HG03460 (cell line): ENCODE results near the gene LTBP2.

Source experiments
- ATAC-seq: cut with Tn5 transposase; IDR thresholded peaks from one replicate; pipeline ENCODE4 v1.9.1; 2021; ENCODE audit not compliant: unreplicated experiment

LTBP2 gene

DNA sequence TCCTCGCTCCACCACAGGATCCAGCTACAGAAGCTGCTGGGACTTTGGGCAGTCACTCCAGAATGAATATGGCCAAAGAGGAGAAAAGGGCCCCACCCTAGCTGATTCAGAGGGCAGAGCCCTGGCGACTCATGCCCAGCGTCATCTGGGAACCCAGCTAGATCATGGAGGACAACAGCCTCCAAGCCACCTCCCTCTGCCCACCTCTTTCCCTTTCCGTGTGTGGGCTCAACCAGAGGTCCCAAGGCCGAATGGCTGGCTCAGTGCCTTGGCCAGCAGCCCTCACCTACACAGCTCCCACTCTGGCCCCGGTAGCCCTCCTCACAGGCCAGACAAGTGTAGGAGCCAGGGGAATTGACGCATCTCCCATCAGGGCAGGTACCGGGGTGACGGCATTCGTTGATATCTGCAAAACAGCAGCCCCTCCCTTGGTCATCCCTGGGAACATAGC lies 101.1 kb downstream of the LTBP2 start:
- no peak for ATAC-seq

DNA sequence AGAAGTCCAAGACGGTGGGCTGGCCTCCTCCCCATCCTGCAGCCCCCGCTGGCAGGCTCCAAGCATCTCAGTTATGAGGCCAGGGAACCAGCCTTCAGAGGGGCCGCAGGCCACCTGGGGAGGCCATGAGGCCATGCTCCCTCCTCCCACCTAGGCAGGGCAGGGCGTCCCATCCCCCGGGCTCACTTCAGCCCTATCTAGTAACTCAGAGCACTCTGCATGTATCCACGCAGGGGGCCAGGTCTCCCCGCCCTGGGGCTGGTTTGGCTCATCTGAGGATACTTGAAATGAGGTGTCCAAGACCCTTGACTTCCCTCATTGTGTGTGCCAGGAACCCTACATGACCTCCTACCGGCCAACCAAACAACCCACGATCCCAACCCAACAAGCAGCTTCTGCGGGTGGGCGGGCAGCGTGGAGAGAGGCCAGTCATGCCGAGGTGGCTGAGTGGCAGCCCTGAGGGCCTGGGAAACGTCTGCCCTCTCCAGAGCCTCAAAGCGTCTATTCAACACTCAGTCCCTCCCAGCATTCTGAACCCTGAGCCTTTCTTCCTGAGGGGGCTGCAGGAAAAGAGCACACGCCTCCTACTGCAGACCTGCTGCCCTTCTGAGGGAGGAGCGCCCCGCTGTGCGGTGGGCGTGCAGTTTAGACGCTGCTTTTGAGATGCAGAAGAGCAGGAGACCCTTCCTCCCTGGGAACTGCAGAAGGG lies 101.7 kb downstream of the LTBP2 start:
- ATAC-seq = no peak

DNA sequence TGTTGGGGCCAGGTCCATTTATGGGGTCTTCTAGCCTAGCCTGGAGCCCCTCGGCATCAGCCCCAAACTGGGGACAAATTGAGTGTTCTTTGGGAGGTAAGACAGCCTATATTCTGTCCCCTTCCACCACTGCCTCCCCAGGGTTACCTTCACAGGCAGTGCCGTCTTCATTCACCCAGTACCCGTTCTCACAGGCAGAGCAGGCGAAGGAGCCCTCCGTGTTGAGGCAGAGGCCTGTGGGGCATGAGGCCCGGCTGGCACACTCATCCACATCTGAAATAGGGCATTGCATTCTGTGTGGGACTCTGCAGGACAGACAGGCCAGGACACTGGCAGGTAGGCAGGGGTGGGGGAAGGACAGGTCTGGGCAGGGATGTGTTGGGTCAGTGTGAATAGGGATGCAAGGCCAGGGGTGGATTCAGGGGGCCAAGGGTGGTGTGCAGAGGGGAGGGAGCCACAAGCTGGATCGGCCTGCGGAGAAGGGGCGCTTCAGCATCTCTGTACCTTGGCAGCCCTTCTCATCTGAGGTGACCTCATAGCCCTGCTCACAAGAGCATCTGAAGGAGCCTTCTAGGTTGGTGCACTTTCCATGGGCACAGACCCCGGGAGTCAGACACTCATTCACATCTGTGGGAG lies 102.3 kb downstream of the LTBP2 start:
- ATAC-seq = no peak

- no peak for ATAC-seq
These were observed 103.1 kb downstream of the LTBP2 start for GRCh38 chr14:74508844-74509428.

GRCh38 chr14:74508292-74508731 lies 103.7 kb downstream of the LTBP2 start:
- no peak for ATAC-seq

DNA sequence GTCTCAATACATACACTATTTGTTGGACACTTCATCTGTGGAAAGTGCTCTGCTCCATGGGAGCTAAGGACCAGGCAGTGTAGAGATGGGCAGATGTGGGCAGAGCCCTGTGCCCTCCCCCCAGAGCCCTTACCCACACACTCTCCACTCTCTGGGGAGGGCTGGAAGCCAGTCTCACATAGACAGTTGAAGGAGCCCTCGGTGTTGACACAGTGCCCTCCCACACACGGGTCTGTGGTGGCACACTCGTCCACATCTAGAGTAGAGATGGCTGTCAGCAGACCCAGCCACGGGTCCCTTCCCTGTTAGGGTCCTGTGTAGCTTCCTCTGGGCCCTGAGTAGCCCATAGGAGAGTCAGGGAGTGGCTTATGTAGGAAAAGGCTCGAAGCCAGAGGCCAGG lies 104.2 kb downstream of the LTBP2 start:
- ATAC-seq = no peak

DNA sequence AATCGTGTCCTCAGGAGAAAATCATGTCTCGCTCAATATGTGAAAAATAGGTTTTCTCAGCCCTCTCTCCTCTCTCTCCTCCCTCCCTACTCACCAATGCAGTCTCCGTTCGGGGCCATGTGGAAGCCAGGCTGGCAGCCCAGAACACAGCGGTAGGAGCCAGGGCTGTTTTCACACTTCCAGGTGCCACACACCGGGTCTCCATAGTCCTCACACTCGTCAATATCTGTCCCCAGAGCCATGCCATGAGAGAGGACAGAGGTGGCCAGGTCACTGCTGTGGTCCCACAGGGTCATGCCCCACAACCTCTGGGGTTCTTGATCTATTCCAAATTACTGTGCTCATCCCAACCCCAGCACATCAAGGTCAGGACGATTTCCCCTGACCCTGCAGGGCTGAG lies 105.0 kb downstream of the LTBP2 start:
- no peak for ATAC-seq

- ATAC-seq = no peak
These were observed 105.6 kb downstream of the LTBP2 start for GRCh38 chr14:74506411-74506851.

DNA sequence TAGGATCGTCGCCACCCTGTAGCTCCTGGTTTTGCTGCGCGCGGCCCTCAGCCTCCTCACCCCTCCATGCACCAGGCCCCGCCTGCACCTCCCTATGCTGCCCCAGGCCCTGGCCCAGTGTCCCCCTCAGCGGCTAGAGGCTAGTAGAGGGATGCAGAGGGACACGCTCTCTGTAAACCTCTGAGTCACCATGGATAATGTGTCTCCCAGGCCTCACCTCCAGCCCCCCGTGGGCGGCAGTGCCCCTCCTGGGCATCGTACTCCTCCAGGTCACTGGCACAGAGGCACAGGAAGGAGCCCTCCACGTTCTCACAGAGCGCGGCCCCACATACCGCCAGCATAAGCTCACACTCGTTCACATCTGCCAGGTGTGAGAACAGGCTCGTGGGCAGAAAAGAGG lies 106.2 kb downstream of the LTBP2 start:
- ATAC-seq = no peak

DNA sequence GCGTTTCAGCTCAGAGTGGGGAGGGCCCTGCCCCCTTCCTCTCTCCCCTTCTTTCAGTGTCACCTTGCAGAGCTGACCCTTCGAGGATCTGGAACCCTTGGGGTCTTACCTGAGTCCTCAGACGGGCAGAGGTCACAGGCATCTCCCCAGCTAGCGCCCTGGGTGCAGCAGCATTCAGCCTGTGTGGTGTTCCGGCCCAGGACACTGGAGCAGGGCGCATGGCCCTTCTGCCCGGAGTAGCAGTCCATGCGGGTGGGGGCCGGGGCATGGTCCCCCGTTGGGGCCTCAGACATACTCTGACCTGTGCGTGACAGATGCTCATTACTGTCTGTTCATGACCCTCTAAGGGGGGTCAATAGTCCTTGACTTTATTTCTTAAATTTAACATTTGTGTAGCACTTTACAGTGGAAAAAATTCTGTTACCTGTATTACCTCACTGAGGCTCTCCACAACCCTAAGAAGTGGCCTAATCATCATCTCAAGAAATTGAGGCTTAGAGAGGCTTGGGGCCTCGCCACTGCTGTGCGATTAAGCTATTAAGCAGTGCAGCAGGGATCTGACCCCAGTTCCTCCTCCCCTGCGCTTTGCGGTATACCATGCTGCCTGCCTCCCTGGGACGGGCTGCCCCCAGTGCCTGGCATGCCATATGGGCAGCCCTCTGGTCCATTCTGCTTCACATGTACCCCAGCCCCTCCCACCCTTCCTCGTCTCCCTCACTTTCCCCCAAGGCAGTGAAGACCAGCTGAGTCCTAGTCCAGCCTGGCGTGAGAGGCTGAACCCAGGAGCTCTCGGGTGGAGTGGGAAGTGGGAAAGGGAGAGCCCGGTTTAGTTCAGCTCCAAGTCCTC lies 106.9 kb downstream of the LTBP2 start:
- no peak for ATAC-seq

DNA sequence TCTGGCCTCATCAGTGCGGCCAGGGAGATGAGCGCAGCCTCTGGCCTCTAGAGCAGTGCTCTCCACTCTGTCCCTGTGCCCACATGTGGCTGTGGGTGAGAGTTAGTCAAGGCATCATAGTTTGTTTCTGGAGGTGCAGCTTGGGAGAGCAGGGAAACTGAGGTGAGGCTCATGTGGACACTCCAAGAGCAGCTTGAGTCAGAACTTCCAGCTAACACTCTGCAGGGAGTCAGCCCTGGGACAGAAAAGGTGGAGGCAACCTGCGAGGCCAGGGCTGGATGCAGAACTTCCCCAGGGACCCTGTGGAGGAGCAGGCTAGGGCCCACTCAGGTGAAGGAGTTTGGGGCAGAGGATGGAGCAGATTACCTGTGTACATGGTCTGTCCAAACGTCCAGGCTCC lies 107.6 kb downstream of the LTBP2 start:
- no peak for ATAC-seq

DNA sequence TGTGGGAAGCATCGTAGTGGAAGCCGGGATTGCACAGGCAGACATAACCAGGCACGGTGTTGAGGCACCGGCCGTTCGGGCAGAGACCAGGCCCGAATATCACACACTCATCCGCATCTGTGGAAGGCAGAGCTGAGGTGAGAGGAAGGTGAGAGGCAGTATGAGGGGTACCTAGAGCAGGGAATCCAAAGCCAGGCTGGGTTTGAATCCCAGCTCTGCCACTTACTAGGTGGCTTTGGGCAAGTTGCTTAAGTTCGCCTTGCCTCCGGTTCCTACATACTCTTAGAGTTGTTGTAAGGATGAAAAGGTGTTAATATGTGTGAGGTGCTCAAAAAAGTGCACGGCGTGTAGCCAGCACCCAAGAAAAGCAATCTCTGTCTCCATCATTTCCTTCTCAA lies 108.1 kb downstream of the LTBP2 start:
- no peak for ATAC-seq

GRCh38 chr14:74503291-74503937 lies 108.6 kb downstream of the LTBP2 start:
- no peak for ATAC-seq

GRCh38 chr14:74502236-74503019 lies 109.6 kb downstream of the LTBP2 start:
- ATAC-seq = no peak

DNA sequence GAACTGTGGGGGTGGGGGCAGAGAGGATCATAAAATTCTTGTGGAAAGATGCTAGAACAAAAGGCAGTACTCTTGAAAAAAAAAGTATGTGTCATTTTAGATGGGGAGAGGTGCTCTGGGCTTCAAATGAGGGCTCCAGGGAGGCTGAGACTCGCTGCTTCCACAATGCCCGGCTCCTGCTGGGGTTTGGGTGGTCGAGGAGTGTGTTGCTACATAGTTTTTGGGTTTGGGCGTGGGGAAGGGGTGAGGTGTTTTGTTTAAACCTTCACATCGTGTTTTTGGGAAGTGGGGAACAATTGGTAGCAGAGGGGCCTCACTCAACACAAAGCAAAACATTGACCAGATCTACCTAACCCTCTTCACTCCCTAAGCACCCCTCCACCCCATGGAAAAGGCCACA lies 110.3 kb downstream of the LTBP2 start:
- no peak for ATAC-seq

DNA sequence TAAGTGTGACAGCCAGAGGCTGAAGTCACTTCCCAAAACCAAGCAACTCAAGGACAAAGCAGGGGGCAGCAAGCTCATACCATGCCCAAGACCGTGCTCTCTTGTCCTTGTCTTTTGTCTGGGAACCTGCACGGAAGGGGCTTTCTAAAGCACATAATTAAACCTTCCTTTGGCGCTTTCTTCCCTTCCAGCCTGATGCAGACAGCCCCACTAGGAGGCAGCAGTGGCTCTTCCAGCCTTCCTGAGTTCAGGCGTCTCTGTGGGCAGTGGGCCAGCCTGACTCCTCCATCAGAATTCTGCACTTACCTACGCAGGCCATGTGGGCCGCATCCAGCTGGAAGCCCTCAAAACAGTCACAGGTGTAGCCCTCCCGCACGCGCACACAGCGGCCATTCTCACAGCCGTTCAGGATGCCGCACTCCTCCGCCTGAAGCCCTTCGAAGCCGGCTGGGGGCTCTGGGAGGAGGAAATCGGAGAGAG lies 110.9 kb downstream of the LTBP2 start:
- no peak for ATAC-seq

GRCh38 chr14:74500417-74501134 lies 111.5 kb downstream of the LTBP2 start:
- ATAC-seq = no peak

- ATAC-seq = no peak
These were observed 116.7 kb downstream of the LTBP2 start for GRCh38 chr14:74495356-74495755.
